ENCODE data around the gene TMED8. TPM values are rescaled to one million over a fixed set of nuclear protein-coding genes. Genes with fewer than 3 reads are reported as not detected.
"Not testable (repeated sequence)": the region's sequence is repeated elsewhere in the genome, so short reads cannot be mapped to it uniquely, and the experiment has no call there.

The TMED8 gene
- total RNA-seq, 2 donors from 2014 or later, result 6.9 to 7.5 TPM

GRCh38 chr14:77338302-77338701, 38.6 kb downstream of the TMED8 start:
- TF ChIP-seq POLR2A (IDR thresholded peaks at IDR 0.05), result no peak
- TF ChIP-seq CTCF (IDR thresholded peaks at IDR 0.05), result no peak
- Histone ChIP-seq H3K27ac (no peak overlapping the region), H3K36me3 (replicated peaks in 1 of 2; ENCODE audit: insufficient read depth in 1 of 2, low read depth in 2 of 2) (peaks cover 3 to 7% of the 10 kb centered on the region in 2 donors), H3K4me1 (no peaks in the 10 kb centered on the region), H3K27me3 (no peaks in the 10 kb centered on the region), H3K9me3 (no peaks in the 10 kb centered on the region), H3K4me3 (no peak overlapping the region)
- no peak for ATAC-seq
- intact Hi-C loops (cut with DNase I), result no loop called here
- WGBS, 2 donors, result 79% methylated on average over 2 of the region's 2 CpGs
- DNase-seq, result no peak

DNA sequence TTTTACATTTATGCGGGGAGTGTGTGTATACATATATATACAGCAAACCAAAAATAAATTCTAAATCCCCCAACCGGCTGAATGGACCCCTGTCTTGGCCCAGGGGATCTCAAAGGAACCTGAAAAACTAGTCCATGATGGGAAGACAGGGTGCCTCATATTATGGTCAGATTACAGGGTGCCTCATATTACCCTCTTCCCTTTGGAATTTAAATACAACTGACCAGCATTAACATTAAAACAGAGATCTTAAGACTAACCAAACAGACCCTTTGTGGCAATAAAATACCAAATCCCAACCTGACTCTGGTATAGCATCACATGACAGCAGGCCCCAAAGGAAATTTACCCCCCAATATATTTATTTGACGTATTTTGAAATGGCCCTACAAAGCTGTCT, 39.0 kb downstream of the TMED8 start:
- peaks cover 3 to 7% of the 10 kb centered on the region in 2 donors for H3K36me3 ChIP-seq (replicated peaks in 1 of 2; ENCODE audit: insufficient read depth in 1 of 2, low read depth in 2 of 2)
- H3K27me3 ChIP-seq, result no peaks in the 10 kb centered on the region
- H3K4me3 ChIP-seq, result no peak overlapping the region
- no peaks in the 10 kb centered on the region for H3K4me1 ChIP-seq
- ATAC-seq, result no peak
- no peaks in the 10 kb centered on the region for H3K9me3 ChIP-seq
- H3K27ac ChIP-seq, result no peak overlapping the region
- no peak for DNase-seq
- no peak for TF ChIP-seq CTCF (IDR thresholded peaks at IDR 0.05)
- intact Hi-C loops (cut with DNase I), result no loop called here
- 92 to 98% methylated on average over 3 of the region's 3 CpGs for WGBS, 2 donors

DNA sequence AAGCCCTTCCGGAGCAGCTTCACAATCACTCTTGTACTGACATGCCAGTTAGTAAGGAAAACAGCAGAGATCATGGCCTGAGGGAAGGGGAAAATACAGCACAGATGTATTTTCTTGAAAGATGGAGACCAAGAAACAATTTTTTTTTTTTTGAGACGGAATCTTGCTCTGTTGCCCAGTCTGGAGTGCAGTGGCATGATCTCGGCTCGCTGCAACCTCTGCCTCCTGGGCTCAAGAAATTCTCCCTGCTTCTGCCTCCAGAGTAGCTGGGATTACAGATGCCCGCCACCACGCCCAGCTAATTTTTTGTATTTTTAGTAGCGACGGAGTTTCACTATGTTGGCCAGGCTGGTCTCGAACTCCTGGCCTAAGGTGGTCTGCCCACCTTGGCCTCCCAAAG, 39.6 kb downstream of the TMED8 start:
- 90 to 95% methylated on average over 9 of the region's 9 CpGs for whole genome bisulfite sequencing, 2 donors
- H3K4me3 ChIP-seq; H3K36me3 ChIP-seq (replicated peaks in 1 of 2; ENCODE audit: insufficient read depth in 1 of 2, low read depth in 2 of 2); ATAC-seq; H3K27ac ChIP-seq; H3K4me1 ChIP-seq; intact Hi-C loops (cut with DNase I); DNase-seq; H3K9me3 ChIP-seq; H3K27me3 ChIP-seq: not testable (repeated sequence)

DNA sequence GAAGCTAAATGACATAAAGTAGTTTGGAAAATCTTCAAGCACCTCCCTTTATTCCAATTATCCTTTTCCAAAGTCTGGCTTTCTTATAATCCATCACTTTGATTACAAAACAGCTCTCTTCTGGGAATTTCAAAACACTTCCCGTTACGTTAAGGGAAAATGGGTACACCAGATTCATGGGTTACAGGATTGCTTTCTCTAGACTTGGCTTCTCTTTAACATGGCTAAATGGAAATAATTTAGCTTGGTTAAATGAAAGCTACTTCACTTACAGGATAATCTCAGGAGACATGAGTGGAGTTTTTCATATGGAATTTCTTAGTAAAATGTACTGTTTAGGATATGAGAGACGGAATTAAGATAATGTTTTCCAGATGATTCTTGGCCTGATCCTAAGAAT, 41.3 kb downstream of the TMED8 start:
- no peak overlapping the region for H3K4me3 ChIP-seq
- H3K27ac ChIP-seq, result no peak overlapping the region
- no peaks in the 10 kb centered on the region for H3K4me1 ChIP-seq
- intact Hi-C loops (cut with DNase I), result no loop called here
- ATAC-seq (no peak), DNase-seq (no peak)
- no peaks in the 10 kb centered on the region for H3K36me3 ChIP-seq (replicated peaks in 1 of 2; ENCODE audit: insufficient read depth in 1 of 2, low read depth in 2 of 2)
- H3K27me3 ChIP-seq, result no peaks in the 10 kb centered on the region
- no peak for TF ChIP-seq POLR2A (IDR thresholded peaks at IDR 0.05)
- TF ChIP-seq CTCF (IDR thresholded peaks at IDR 0.05), result no peak
- no peaks in the 10 kb centered on the region for H3K9me3 ChIP-seq
- 90 to 91% methylated on average over 3 of the region's 3 CpGs for WGBS, 2 donors

DNA sequence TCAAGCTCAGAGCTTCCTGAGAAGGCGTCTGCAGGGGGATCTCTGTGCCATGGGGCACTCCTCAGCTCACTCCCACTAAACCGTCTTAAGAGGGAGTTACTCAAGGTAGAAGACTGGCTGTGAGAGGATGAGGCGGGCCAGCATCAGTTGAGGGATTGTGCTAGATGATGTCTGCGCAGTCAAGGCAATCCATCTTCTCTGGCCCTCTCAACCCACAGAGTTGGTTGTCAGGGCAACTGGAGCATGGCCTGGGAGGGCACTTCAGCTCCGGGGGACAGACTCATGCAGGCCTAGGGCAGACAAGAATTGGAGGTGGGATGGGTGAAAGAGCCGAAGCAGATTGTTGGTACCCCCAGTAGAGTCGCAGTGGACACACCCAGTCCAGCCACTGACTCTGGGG, 47.0 kb downstream of the TMED8 start:
- H3K4me3 ChIP-seq, result no peak overlapping the region
- H3K27ac ChIP-seq, result no peak overlapping the region
- no peaks in the 10 kb centered on the region for H3K27me3 ChIP-seq
- no peak for TF ChIP-seq POLR2A (IDR thresholded peaks at IDR 0.05)
- no peak for TF ChIP-seq CTCF (IDR thresholded peaks at IDR 0.05)
- no peaks in the 10 kb centered on the region for H3K9me3 ChIP-seq
- DNase-seq (no peak), ATAC-seq (no peak)
- no peaks in the 10 kb centered on the region for H3K36me3 ChIP-seq (replicated peaks in 1 of 2; ENCODE audit: insufficient read depth in 1 of 2, low read depth in 2 of 2)
- no peaks in the 10 kb centered on the region for H3K4me1 ChIP-seq
- 79 to 88% methylated on average over 5 to 7 of the region's 7 CpGs for WGBS, 2 donors
- intact Hi-C loops (cut with DNase I), result no loop called here

All from body of pancreas (tissue), 4 donors.